HG02852 (cell line): ENCODE results near the gene NPHP3.

ENCODE experiments used
- ATAC-seq: cut with Tn5 transposase; IDR thresholded peaks from one replicate; pipeline ENCODE4 v1.9.1; 2021; ENCODE audit warnings: mild to moderate bottlenecking, moderate library complexity; ENCODE audit not compliant: unreplicated experiment

The NPHP3 gene

DNA sequence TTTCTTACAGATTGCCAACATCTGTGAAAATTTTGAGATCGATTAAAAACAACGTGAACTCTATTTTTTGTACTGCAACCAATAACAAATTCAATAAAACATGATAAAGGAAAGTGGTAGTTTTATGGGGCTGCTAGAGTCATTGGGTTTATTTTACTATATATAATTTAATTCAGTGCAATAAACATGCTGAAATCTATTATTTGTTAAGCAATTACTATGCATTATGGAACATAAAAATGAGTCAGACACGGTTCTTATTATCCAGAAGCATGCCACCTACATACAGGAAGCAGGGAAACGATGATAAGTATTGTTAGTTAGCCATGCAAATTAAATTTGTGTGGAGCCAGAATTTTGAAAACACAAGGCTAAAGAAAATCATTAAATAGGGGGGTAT is 27.2 kb downstream of the NPHP3 start:
- ATAC-seq, result no peak

DNA sequence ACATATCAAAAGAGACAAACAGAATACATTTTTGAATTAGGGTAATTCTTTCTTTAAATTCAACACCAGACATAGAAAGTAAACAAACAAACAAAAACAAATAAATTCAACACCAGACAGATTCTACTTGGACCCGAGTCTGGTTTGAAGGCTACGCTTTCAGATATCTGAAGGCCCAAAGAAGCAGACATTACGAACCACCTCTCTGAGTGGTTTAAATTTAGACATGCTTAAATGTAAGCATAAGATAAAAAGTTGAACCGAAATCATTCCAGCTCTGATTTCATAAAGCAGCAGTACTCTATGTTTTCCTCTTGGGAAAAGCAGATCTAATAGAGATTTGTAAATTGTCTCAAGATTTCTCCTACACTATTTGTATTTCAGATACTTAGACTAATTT is 32.2 kb downstream of the NPHP3 start:
- ATAC-seq, result no peak

- no peak for ATAC-seq
Measured at GRCh38 chr3:132682201-132682600, 40.0 kb downstream of the NPHP3 start.

DNA sequence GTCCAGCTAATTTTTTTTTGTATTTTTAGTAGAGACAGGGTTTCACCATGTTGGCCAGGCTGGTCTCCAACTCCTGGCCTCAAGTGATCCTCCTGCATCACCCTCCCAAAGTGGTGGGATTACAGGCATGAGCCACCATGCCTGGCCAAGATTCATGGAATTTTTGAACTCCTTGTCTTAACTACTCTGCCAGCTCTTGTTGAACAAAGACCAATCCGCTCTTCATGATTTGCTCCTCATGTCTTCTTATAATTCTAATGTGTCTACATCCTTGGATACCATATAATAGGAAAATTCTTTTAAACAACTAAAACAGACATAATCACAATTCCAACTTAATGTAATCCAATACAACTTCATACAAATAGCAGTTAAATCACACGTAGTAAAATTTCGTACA is 40.8 kb downstream of the NPHP3 start:
- ATAC-seq, result no peak

GRCh38 chr3:132679911-132680310 is 42.3 kb downstream of the NPHP3 start:
- ATAC-seq, result no peak

DNA sequence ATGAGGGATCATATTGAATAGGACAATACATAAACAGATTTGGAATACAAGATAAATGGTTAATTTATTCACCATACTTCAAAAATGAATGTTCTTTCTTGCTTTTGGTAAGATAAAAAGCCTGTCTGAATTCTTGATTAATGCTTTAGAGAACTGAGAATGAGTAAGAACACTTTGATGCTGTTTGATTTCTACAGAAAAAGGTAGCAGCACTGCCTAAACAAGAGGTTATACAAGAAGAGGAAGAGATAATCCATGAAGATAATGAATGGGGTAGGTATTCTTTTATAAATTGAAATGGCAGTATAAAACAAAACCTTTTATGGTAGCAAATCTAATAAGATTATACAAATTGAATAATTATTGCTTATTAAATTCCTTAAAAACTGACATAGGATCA is 46.8 kb downstream of the NPHP3 start:
- ATAC-seq, result no peak

DNA sequence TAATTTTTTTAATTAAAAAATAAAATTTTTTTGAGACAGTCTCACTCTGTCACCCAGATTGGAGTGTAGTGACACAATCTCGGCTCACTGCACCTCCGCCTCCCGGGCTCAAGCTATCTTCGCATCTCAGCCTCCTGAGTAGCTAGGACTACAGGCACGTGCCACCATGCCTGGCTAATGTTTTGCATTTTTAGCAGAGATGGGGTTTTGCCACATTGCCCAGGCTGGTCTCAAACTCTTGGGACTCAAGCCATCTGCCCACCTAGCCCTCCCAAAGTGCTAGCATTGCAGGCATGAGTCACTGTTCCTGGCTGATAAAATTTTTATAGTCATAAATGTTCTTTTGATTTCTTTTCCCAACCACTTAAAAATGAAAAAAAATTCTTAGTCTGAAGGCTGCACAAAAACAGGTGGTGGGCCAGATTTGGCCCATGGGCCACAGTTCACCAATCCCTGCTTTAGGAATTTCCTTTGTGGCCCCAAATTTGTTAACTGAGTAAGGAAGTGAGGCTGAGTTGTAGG is 52.9 kb downstream of the NPHP3 start:
- ATAC-seq, result no peak

DNA sequence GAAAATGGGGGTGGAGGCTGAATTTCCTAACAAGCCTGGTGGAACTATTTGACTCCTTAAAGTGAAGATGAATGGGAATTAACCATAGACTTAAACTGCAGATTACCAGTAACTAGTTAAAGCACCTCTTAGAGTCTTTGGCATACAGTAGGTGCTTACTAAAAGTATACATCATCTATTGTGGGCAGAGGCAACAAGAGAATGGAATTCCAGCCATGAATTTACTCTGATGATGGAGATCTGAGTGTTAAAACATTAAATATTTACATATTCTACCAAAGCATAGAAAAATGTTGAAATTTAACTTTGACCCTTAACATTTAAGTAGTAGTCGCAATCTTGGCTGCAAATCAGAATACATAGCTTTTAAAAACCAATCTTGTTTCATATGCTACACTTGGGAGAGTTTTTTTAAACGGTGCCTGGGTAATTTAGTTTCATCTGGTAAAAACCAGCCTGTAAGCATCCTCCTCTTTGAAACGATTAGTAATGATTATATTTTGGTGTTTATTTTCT is 56.9 kb downstream of the NPHP3 start:
- ATAC-seq, result no peak

DNA sequence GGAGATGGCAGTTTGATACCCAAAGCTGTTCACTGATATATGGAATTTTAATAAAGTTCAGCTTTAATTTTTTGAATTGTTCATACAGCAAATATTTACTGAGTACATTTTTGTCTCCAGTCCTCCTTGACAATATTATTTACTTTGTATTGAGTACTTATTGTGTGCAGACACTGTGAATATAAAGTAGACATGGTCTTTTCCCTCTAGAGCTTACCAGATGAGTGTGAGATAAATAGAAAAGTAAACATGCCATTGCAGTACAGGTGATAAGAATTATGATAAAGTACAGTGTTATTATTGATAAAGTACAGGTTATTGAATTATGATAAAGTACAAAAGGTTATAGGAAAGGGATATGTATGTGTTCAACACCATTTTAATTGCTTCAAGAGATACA is 60.0 kb downstream of the NPHP3 start:
- no peak for ATAC-seq

GRCh38 chr3:132661101-132661500 is 61.1 kb downstream of the NPHP3 start:
- ATAC-seq, result no peak

- ATAC-seq, result no peak
Measured at GRCh38 chr3:132660811-132661070, 61.5 kb downstream of the NPHP3 start.

DNA sequence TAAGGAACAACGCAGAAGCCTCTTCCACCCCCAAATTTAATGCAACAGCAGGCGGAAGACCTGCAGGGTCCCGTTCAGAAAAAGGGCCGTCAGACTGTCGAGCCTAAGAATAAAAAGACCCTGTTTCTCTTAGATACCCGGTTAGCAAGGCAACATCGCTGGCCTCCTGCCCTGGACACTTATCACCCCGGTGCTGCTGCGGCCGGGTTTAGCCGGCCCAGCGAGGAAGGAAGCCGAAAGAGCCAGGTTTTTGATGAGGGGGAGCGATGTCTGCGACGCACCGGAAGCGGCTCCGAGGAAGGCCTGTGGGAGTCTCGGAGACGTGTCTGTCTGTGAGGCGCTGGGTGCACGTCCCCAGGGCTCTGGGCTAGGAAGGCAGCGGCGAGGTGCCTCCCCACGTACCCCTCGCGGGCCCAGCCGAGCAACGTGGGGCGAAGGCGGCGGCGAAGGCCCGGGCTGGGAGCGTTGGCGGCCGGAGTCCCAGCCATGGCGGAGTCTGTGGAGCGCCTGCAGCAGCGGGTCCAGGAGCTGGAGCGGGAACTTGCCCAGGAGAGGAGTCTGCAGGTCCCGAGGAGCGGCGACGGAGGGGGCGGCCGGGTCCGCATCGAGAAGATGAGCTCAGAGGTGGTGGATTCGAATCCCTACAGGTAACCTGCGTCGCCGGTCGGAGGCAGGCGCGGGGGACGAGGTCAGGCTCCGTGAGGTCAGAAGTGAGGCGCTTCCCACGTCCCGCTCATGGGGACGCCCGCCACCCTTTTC is 62.0 kb downstream of the NPHP3 start, which contains the start of gene UBA5:
Gene UBA5, plus strand, starts transcription at position 278 of the 759 bp plus-strand sequence. Its CDS starts 209 bp downstream, at position 487.
- peak; percentile 77 for ATAC-seq

DNA sequence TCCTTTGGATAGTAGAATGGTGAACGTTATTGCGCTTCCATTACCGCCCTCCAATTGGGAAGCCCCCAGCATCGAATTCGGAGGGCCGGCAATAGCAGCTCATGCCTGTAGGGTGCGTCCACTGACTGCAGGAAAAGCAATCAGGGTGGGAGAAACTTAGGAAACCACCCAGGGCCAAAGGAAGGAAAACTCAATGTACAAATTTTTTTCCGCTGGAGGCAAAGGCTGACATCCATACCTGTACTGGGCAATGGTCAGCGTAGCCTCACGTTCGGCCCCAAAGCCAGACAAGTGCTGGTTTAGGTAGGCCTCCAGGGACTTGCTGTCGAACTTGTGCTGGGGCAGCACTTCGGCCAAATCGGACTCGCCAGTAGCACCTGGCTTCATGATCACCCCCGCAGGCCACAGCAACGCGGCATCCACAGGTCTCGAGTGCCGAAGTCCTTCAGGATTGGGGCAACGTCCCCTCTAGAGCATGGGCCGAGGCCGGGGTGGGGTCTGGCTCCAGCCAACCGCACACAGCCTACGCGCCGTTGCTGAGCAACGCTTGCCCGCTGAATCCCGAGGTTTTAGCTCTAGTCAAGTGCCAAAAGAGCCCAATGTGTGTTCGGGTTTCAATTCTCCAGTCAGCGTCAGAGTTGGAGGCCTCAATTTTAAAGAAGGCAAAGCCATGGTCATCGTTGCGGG is 62.7 kb downstream of the NPHP3 start, which contains the start of gene ACAD11:
Gene ACAD11, minus strand, starts transcription at position 445 of the 687 bp plus-strand sequence. Its CDS starts 58 bp downstream, at position 387.
- peak; percentile 56 for ATAC-seq

- no peak for ATAC-seq
Measured at GRCh38 chr3:132659000-132659364, 63.2 kb downstream of the NPHP3 start.

DNA sequence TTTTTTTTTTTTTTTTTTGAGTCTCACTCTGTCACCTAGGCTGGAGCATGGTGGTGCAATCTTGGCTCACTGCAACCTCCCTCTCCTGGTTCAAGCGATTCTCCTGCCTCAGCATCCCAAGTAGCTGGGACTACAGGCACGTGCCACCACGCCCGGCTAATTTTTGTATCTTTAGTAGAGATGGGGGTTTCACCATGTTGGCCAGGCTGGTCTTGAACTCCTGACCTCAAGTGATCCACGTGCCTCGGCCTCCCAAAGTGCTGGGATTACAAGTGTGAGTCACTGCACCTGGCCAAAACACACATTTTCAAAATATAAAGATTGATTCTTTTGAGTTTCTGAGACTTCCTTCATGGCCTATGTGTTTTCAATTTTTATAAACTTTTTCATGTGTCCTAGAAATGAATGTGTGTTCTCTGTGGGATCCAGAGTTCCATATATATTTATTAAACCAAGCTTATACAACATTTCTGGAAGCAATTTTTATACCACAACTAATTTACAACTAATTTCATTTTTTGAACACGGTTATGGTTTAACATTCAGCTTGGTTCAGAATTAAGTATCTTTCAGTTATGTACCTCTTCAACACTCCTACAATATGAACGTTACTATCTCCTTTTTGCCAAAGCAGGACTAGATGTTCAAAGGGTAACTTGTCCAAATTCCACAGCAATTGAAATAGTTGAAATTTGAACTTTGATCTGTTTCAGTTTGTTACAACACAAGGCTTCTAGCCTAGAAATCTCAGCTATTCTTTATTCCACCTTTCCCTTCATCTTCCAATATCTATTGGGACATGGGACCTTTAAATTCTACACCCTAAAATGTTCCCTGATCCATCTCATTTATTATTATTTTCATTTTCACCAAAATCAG is 64.1 kb downstream of the NPHP3 start:
- no peak for ATAC-seq

GRCh38 chr3:132655471-132655870 is 66.7 kb downstream of the NPHP3 start:
- ATAC-seq, result no peak

DNA sequence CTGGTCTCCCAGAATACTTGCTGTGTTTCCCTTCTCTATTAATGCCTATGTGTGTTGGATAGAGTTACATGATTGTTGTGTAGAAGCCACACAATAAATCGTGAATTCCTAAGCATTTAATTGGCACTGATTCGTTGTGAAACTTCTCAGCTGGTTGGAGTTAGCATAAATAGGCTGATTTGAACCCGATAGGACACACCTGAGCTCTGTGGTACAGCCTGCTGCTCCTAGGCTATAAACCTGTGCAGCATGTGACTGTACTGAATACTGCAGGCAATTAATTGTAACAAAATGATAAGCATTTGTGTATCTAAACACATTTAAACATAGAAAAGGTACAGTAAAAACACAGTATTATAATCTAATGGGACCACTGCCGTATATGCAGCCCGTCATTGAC is 67.5 kb downstream of the NPHP3 start:
- no peak for ATAC-seq

DNA sequence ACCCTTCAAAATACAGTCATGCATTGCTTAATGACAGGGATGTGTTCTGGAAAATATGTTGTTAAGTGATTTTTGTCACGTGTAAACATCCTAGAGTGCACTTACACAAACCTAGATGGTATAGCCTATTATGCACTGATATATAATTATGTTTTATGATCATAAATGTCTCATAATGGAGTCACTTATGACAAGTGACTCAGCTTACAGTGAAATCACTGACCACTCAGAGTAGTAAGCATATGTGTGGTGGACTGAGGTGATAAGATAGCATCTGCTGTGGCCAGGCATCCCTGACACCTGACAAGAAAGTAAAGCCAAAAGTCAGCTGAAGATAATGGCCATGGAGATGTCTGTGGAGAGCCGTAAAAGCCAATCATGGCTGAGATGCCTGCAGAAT is 68.0 kb downstream of the NPHP3 start:
- no peak for ATAC-seq

GRCh38 chr3:132652640-132653270 is 69.5 kb downstream of the NPHP3 start:
- no peak for ATAC-seq

- no peak for ATAC-seq
Measured at GRCh38 chr3:132650153-132650552, 72.1 kb downstream of the NPHP3 start.

GRCh38 chr3:132645058-132645457 is 77.2 kb downstream of the NPHP3 start:
- no peak for ATAC-seq
